Activated T-helper 1 cell treated with anti-CD3 and anti-CD28 coated beads, Interleukin-2, amount 50 U/mL, for 16 hours (primary cell): Measurements from ENCODE around the gene SH2D6.

Experiments
- DNase-seq, 2 donors: peaks; one replicate each; pipeline ENCODE4 v3.0.0-alpha.2; 2020; ENCODE audit warnings: low read depth in 1 of 2, low spot score in 1 of 2

Gene SH2D6

GRCh38 chr2:85421260-85422071 is 3.0 kb downstream of the SH2D6 start:
- no peak for DNase-seq

GRCh38 chr2:85422072-85422457 is 3.6 kb downstream of the SH2D6 start:
- DNase-seq, result no peak

DNA sequence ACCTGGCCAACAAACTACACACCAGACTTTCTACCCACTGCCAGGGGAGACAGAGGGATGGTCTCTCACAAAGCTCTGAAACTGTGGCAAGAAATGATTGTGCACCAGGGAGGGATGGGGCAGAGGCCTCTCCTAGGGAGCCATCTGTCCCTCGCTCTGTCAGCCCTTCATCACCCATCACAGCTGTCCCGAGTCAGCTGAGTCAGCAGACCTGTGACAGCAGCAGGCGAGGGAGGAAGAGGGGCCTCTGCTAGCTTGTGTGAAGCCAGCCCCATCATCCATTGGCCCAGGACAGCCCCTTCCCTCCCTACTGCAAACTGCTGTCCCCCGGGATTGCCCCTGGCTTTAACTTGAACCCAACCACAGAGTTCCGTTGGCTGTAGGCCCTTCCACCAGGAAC is 5.0 kb downstream of the SH2D6 start:
- DNase-seq, result no peak

DNA sequence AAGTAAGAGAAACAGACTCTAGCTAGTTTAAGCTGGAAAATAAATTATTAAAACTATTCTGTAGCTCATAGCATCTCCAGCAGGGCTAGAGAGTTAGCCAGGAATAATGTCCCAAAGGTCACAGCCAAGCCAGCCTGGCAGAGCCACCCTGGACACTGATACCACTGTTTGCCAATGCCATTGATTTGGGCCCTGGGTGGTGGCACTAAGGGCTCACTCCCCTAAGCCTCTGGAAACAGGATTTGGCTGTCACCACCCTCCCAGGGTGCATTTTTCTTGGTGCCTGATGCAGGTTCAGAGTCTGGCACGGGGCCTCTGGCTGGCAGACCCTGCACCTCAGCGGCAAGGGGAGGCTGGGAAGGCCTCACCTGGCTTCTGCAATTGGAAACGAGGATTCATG is 7.1 kb downstream of the SH2D6 start:
- DNase-seq, result no peak

- no peak for DNase-seq
These were observed 8.9 kb downstream of the SH2D6 start for GRCh38 chr2:85427300-85427835.

- no peak for DNase-seq
These were observed 9.9 kb downstream of the SH2D6 start for GRCh38 chr2:85428343-85428881.

- no peak for DNase-seq
These were observed 10.9 kb downstream of the SH2D6 start for GRCh38 chr2:85429213-85429923.

DNA sequence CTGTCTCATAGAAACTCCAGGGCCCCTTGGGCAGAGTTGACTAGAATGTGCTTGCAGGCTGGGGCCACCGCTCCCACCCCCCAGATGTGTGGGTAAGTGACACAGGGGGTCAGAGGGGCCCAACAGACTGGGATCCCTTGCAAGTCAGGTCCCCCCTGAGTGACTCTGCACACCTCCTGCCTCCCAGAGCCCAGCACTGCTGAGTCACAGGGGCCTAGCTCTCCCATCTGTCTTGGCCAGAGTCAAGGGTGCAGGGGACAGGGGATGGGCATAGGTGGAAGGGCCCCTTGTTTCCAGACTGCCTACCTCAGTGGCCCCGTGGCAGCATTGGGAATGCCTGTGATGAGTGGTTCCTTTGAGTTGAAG is 11.4 kb downstream of the SH2D6 start:
- DNase-seq, result no peak

GRCh38 chr2:85430752-85431569 is 12.4 kb downstream of the SH2D6 start:
- no peak for DNase-seq

GRCh38 chr2:85431570-85432205 is 13.2 kb downstream of the SH2D6 start:
- DNase-seq, result no peak

DNA sequence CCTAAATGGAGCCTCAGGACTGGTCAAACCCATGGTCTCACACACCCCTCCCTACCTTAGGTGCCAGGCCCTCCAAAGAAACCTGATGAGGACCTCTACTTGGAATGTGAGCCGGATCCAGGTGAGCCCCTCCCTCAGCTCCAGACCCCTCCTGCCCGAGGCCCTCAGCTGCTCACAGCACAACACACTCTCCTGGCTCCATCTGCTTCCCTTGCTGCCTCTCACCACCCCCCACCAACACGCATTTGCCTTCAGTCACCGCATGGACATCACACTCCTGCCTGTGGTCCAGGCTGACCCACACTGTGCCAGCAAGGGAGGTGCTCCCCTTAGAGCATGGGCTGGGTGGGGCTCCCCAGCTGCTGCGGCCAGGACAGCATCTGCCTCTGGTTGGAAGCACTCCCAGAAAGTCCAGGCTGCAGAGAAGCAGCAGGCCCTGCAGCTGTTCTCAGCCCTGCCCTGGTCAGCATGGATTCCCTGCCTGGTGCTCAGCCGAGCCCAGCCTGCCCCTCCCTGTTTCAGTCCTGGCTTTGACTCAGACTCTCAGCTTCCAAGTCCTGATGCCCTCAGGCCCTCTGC is 15.1 kb downstream of the SH2D6 start:
- no peak for DNase-seq

- DNase-seq, result no peak
These were observed 16.2 kb downstream of the SH2D6 start for GRCh38 chr2:85434696-85435095.

DNA sequence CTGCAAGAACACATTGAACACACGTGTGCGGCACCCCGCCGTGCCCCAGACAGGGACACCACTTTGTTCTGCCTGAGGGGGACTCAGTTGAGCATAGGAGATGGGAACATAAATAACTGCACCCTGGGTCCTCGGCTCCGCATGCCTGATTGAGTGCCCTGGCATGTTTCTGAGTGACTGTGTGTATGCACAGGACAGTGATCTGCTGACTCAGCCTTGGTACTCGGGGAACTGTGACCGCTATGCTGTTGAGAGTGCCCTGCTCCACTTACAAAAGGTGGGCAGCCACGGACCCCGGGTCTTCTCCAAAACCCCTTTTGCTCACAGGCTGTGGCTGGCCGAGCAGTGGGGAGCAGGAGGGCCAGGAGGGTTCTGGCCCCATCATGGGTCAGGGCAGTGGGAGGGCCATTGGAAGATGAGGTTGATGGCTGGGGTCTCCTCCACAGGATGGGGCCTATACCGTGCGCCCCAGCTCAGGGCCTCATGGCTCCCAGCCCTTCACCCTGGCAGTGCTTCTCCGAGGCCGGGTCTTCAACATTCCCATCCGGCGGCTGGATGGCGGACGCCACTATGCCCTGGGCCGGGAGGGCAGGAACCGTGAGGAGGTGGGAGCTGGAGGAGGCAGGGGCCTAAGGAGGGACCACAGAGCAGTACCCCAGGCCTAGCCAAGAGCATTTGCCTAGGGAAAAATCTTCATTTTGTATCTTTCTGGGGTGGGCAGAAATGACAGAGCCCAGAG is 16.9 kb downstream of the SH2D6 start:
- no peak for DNase-seq

- DNase-seq, result no peak
These were observed 17.7 kb downstream of the SH2D6 start for GRCh38 chr2:85435981-85436835.

DNA sequence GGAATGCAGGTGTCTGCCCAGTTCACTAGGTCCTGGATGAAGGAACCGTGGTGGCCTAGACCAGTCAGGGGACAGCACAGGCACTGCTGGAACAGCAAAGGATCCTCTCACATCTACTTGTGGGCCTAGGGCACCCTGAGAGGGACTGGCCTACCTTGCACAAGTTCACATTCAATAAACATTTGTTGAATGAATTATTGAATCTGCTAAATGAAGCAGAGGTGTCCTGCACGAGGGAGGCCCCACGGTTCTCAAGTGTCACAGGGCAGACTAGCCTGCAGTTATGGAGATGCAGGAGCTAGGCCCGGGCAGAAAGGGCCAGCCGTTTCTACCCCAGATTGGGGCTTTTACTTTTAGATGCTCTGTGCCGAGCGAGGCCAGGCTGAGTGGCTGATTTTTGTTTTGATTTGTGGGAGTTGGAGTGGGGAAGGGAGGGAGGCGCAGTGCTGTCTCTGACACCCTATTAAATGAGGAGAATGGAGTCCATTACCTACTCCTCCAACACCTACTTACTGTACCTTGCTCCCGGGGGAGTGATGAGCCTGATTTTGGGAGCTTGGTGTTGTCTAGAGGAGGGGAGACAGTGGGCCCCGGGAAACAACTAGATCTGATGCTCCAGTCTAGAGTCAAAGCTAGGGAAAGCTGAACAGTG is 18.4 kb downstream of the SH2D6 start:
- no peak for DNase-seq

DNA sequence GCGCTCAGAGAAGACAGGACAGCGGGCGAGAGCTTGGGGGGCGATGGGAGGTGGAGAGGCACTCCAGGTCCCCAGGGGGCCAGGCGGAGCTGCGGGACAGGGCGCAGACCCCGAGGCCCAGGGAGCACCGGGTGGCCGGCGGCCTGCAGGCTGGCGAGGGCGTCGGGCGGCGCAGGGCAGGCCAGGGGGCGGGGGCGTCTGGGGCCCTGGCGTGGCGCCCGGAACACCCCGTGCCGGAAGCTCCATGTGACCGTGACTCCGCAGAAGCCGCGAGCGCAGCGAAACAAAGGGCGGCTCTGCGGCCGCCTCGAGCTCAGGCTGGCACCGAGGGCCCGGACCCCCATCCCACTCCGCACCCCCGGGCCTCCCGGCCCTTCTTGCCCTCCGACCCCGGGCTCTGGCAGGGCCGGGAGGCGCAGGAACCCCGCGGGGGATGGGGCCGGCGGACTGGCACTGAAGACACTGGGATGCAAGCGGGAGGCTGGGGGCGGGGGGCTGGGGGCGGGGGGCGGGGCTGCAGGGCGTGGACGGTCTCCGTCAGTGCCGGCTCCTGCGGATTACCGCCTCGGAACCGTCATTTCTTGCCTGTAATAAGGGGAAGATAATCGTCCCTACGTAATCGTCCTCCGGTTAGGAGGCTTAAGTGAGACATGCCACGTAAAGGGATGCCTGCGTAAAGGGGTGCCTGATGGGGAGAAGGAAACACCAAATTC is 19.1 kb downstream of the SH2D6 start:
- DNase-seq, result peak; percentile 46 to 62

GRCh38 chr2:85438201-85439024 is 19.9 kb downstream of the SH2D6 start:
- DNase-seq, result no peak
